HG03139 (cell line): Measurements from ENCODE around the gene RAPGEF2.
"Not testable (repeated sequence)": the region's sequence is repeated elsewhere in the genome, so short reads cannot be mapped to it uniquely, and the experiment has no call there.

Source experiments
- ATAC-seq: cut with Tn5 transposase; IDR thresholded peaks from one replicate; pipeline ENCODE4 v1.9.1; 2021; ENCODE audit not compliant: unreplicated experiment

The RAPGEF2 gene

GRCh38 chr4:159355466-159355865, 252.6 kb downstream of the RAPGEF2 start:
- ATAC-seq, result no peak

GRCh38 chr4:159357350-159357749, 254.5 kb downstream of the RAPGEF2 start:
- ATAC-seq, result no peak

GRCh38 chr4:159358226-159358625, 255.3 kb downstream of the RAPGEF2 start:
- no peak for ATAC-seq

GRCh38 chr4:159360549-159360948, 257.7 kb downstream of the RAPGEF2 start:
- no peak for ATAC-seq

- ATAC-seq, result no peak
These were observed 260.5 kb downstream of the RAPGEF2 start for GRCh38 chr4:159363361-159363760.

GRCh38 chr4:159366966-159367780, 264.3 kb downstream of the RAPGEF2 start:
- no peak for ATAC-seq

GRCh38 chr4:159367781-159368080, 264.9 kb downstream of the RAPGEF2 start:
- no peak for ATAC-seq

- ATAC-seq, result no peak
These were observed 265.4 kb downstream of the RAPGEF2 start for GRCh38 chr4:159368320-159368719.

- ATAC-seq, result no peak
These were observed 266.4 kb downstream of the RAPGEF2 start for GRCh38 chr4:159369256-159369655.

- no peak for ATAC-seq
These were observed 267.4 kb downstream of the RAPGEF2 start for GRCh38 chr4:159370286-159370685.

GRCh38 chr4:159374749-159375530, 272.1 kb downstream of the RAPGEF2 start:
- ATAC-seq, result no peak

GRCh38 chr4:159376289-159376688, 273.4 kb downstream of the RAPGEF2 start:
- no peak for ATAC-seq

- no peak for ATAC-seq
These were observed 275.3 kb downstream of the RAPGEF2 start for GRCh38 chr4:159378056-159378616.

GRCh38 chr4:159379064-159379463, 276.2 kb downstream of the RAPGEF2 start:
- not testable (repeated sequence) for ATAC-seq

GRCh38 chr4:159379836-159380235, 277.0 kb downstream of the RAPGEF2 start:
- no peak for ATAC-seq

GRCh38 chr4:159382856-159383561, 280.1 kb downstream of the RAPGEF2 start:
- ATAC-seq, result no peak

- no peak for ATAC-seq
These were observed 280.7 kb downstream of the RAPGEF2 start for GRCh38 chr4:159383562-159383931.

- no peak for ATAC-seq
These were observed 281.1 kb downstream of the RAPGEF2 start for GRCh38 chr4:159384017-159384416.

GRCh38 chr4:159384632-159385031, 281.8 kb downstream of the RAPGEF2 start:
- no peak for ATAC-seq

- ATAC-seq, result no peak
These were observed 283.7 kb downstream of the RAPGEF2 start for GRCh38 chr4:159386620-159387019.

GRCh38 chr4:159389756-159390155, 286.9 kb downstream of the RAPGEF2 start:
- ATAC-seq, result no peak
